Mesothelial cell of epicardium (in vitro differentiated cells): ENCODE data around the gene URB1. TPM values are rescaled to one million over a fixed set of nuclear protein-coding genes. Genes with fewer than 3 reads are reported as not detected.

Experiments used
- DNase-seq, 2 experiments: peaks; one replicate each; pipeline ENCODE4 v3.0.0; 2021; ENCODE audit warnings: low spot score in 2 of 2; ENCODE audit not compliant: unreplicated experiment in 2 of 2
- H3K27ac Mint-ChIP-seq: 2 replicates; pipeline ENCODE4 v1.8.0; 2021; ENCODE audit warnings: mixed read lengths
- H3K27me3 Mint-ChIP-seq: 2 replicates; pipeline ENCODE4 v1.8.0; 2021; ENCODE audit warnings: low read depth, mixed read lengths
- H3K36me3 Mint-ChIP-seq: 2 replicates; pipeline ENCODE4 v1.8.0; 2021; ENCODE audit warnings: mixed read lengths
- H3K4me1 Mint-ChIP-seq: 2 replicates; pipeline ENCODE4 v1.8.0; 2021; ENCODE audit warnings: mixed read lengths
- H3K4me3 Mint-ChIP-seq: 2 replicates; pipeline ENCODE4 v1.8.0; 2021; ENCODE audit warnings: mild to moderate bottlenecking, moderate library complexity, mixed read lengths
- H3K9me3 Mint-ChIP-seq: 2 replicates; pipeline ENCODE4 v1.8.0; 2021; ENCODE audit warnings: mixed read lengths
- CTCF ChIP-seq: fragments of 200-600 bp; sonication (generic); IDR thresholded peaks from one replicate; pipeline ENCODE4 v1.5.0; 2021; ENCODE audit warnings: antibody characterized with exemption; ENCODE audit not compliant: unreplicated experiment
- total RNA-seq: library from RNA; stranded (reverse); gene quantifications from 3 replicates; pipeline ENCODE4 v1.2.1, GENCODE V29; 2021

The URB1 gene
- total RNA-seq, 1 donor from 2014 or later, result 21.8 TPM

- Mint-ChIP-seq H3K27ac (no peak within 1 kb of the TSS), H3K9me3 (no peaks in the 10 kb centered on the region), H3K27me3 (no peaks in the 10 kb centered on the region), H3K4me1 (no peaks in the 10 kb centered on the region), H3K36me3 (peaks cover 18% of the 10 kb centered on the region), H3K4me3 (no peak within 1 kb of the TSS)
- no peak for TF ChIP-seq CTCF
- no peak for DNase-seq
These were observed 94.1 kb downstream of the URB1 start, which contains the start of gene MRAP for GRCh38 chr21:32298658-32299081. Gene MRAP (plus strand): TSS chr21:32298855. CDS start chr21:32298972, 117 bp downstream.

- Mint-ChIP-seq H3K36me3 (peaks cover 18% of the 10 kb centered on the region), H3K27me3 (no peaks in the 10 kb centered on the region), H3K9me3 (no peaks in the 10 kb centered on the region), H3K4me3 (no peak overlapping the region), H3K27ac (no peak overlapping the region), H3K4me1 (no peaks in the 10 kb centered on the region)
- no peak for DNase-seq
- no peak for TF ChIP-seq CTCF
These were observed 94.7 kb downstream of the URB1 start for GRCh38 chr21:32298148-32298559.

GRCh38 chr21:32297449-32297848, 95.4 kb downstream of the URB1 start:
- no peaks in the 10 kb centered on the region for H3K4me1 Mint-ChIP-seq
- no peak overlapping the region for H3K27ac Mint-ChIP-seq
- TF ChIP-seq CTCF, result no peak
- no peak overlapping the region for H3K4me3 Mint-ChIP-seq
- H3K36me3 Mint-ChIP-seq, result peaks cover 18% of the 10 kb centered on the region
- H3K27me3 Mint-ChIP-seq, result no peaks in the 10 kb centered on the region
- H3K9me3 Mint-ChIP-seq, result no peaks in the 10 kb centered on the region
- no peak for DNase-seq

- Mint-ChIP-seq H3K9me3 (peaks cover 31% of the 10 kb centered on the region), H3K36me3 (peaks cover 6% of the 10 kb centered on the region), H3K27me3 (no peaks in the 10 kb centered on the region), H3K27ac (no peak overlapping the region), H3K4me1 (no peaks in the 10 kb centered on the region), H3K4me3 (no peak overlapping the region)
- no peak for TF ChIP-seq CTCF
- DNase-seq, result no peak
These were observed 107.3 kb downstream of the URB1 start for GRCh38 chr21:32285476-32285875.

GRCh38 chr21:32282992-32283391, 109.8 kb downstream of the URB1 start:
- H3K4me3 Mint-ChIP-seq, result no peak overlapping the region
- peaks cover 18% of the 10 kb centered on the region for H3K9me3 Mint-ChIP-seq
- DNase-seq, result no peak
- peaks cover 6% of the 10 kb centered on the region for H3K36me3 Mint-ChIP-seq
- H3K27ac Mint-ChIP-seq, result no peak overlapping the region
- H3K4me1 Mint-ChIP-seq, result peaks cover 11% of the 10 kb centered on the region
- H3K27me3 Mint-ChIP-seq, result no peaks in the 10 kb centered on the region
- TF ChIP-seq CTCF, result no peak

GRCh38 chr21:32281531-32281930, 111.3 kb downstream of the URB1 start:
- TF ChIP-seq CTCF, result no peak
- DNase-seq, result no peak
- Mint-ChIP-seq H3K27ac (no peak overlapping the region), H3K4me1 (peaks cover 15% of the 10 kb centered on the region), H3K27me3 (no peaks in the 10 kb centered on the region), H3K36me3 (peaks cover 4% of the 10 kb centered on the region), H3K4me3 (no peak overlapping the region), H3K9me3 (peaks cover 11% of the 10 kb centered on the region)
